ENCODE results near the gene VPS13D.

- no peak for TF ChIP-seq EZH2 (IDR thresholded peaks at IDR 0.05; ENCODE audit: borderline replicate concordance, low read depth, low read length, severe bottlenecking)
- TF ChIP-seq CTCF (IDR thresholded peaks at IDR 0.05; ENCODE audit: borderline replicate concordance, extremely low read depth, low read length, poor library complexity, severe bottlenecking), result no peak
Measured at GRCh38 chr1:12475530-12475934, 245.7 kb downstream of the VPS13D start.
